GM18502 (cell line): ENCODE results near the gene ARID4B.
"Not testable (repeated sequence)": the region's sequence is repeated elsewhere in the genome, so short reads cannot be mapped to it uniquely, and the experiment has no call there.

Experiments
- ATAC-seq: cut with Tn5 transposase; IDR thresholded peaks from one replicate; pipeline ENCODE4 v1.9.1; 2021; ENCODE audit warnings: mild to moderate bottlenecking; ENCODE audit not compliant: unreplicated experiment, poor library complexity

ARID4B gene

GRCh38 chr1:235275836-235276235, 52.1 kb downstream of the ARID4B start:
- ATAC-seq, result no peak

GRCh38 chr1:235275223-235275622, 52.8 kb downstream of the ARID4B start:
- ATAC-seq, result peak; percentile 73

- no peak for ATAC-seq
These were observed 55.1 kb downstream of the ARID4B start for GRCh38 chr1:235272851-235273250.

DNA sequence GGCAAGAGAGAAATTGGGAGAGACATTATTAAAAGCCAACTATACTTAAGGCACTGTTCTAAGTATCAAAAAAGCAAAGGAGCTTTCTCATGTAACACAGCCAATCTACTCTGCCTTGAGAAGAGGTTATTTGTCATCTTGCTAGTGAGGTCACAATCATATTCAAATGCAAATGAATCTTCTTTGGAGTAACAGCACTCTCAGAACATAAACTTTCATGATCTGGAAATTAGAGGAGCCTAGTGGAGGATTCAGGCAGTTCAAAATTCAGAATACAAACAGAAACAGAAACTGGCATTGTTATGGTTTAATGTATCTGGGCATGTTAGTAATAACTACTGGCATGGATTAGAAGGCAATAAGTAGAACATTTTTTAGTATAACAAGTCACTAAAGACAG, 57.4 kb downstream of the ARID4B start:
- ATAC-seq, result peak; percentile 44

DNA sequence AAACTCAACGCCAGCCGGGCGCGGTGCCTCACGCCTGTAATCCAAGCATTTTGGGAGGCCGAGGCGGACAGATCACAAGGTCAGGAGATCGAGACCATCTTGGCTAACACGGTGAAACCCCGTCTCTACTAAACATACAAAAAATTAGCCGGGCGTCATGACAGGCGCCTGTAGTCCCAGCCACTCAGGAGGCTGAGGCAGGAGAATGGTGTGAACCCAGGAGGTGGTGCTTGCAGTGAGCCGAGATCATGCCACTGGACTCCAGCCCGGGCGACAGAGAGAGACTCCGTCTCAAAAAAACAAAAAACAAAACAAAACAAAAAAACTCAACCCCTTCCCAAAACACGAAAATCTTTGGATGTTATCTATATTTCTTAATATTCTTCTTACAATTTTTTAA, 58.0 kb downstream of the ARID4B start:
- ATAC-seq, result not testable (repeated sequence)

- no peak for ATAC-seq
These were observed 59.4 kb downstream of the ARID4B start for GRCh38 chr1:235268379-235269125.

GRCh38 chr1:235266967-235267366, 61.0 kb downstream of the ARID4B start:
- no peak for ATAC-seq

DNA sequence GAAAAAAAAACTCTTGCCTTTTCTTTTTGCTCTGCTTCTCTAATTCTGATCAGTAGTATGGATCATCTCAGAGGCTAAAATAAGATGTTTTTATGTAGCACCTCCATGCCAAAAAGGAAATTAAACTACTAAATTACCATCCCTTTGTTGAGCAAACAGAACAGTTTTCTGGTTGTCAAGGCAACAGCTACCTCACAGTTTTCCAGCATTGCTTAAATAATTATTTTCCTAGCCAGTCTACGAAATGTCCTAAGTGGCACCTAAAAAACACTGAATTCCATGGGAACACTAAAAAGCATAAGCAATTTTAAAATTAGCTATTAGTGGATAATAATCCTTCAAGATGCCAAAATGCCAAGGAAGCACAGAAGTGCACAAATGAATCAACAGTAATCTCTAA, 61.7 kb downstream of the ARID4B start:
- ATAC-seq, result no peak

GRCh38 chr1:235265900-235266299, 62.1 kb downstream of the ARID4B start:
- ATAC-seq, result no peak

- no peak for ATAC-seq
These were observed 63.7 kb downstream of the ARID4B start for GRCh38 chr1:235264327-235264726.

DNA sequence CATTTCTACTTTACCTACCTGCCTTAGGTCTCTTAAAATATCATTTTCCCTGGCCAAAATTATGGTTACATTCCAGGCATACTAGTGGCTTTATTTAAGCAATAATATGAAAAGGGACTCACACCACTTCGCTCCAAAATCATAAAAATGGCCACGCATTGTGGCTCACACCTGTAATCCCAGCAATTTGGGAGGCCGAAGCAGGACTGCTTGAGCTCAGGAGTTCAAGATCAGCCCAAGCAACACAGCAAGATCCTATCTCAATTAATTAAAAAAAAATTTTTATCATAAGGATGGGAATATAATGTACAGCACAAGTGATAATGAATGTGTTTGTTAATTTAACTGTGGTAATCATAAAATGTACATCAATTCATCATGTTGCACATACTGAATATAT, 65.4 kb downstream of the ARID4B start:
- ATAC-seq, result no peak

- no peak for ATAC-seq
These were observed 66.7 kb downstream of the ARID4B start for GRCh38 chr1:235261243-235261642.

GRCh38 chr1:235259133-235259778, 68.7 kb downstream of the ARID4B start:
- peak; percentile 82 for ATAC-seq

- ATAC-seq, result not testable (repeated sequence)
These were observed 69.9 kb downstream of the ARID4B start for GRCh38 chr1:235258068-235258467.

DNA sequence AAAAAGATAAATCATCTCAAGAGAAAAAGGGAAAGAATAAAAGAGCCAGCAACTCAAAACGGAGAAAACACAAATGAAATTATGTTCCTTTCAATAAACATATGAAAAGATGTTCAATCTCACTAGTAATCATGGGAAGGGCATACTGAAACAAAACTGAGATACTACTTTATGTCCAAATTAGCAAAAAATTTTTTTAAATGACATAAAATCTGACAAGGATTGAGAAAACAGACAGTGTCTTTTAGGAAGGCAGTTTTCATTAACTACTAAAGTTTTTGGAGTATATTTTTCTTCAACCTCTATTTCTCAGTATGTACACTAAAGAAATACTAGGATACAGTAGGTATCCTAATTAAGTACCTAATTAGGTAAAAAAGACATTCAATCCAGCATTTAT, 73.3 kb downstream of the ARID4B start:
- no peak for ATAC-seq

GRCh38 chr1:235253219-235253962, 74.6 kb downstream of the ARID4B start:
- ATAC-seq, result peak; percentile 72

DNA sequence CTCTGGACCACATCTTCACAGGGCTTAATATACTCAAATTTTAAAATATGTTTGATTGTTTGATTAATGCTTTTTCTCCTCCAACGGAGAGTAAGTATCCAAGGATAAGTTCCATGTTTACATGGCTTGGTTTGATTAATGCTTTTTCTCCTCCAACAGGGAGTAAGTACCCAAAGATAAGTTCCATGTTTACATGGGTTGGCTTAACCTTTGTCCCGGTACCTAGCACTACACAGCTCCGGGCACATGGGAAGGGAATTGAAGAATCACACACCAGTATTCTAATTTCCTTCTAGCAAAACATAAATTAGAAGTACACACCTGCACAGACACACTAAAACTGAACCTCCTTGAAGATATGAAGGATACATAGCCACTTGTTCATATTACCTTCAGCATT, 77.5 kb downstream of the ARID4B start:
- ATAC-seq, result no peak

GRCh38 chr1:235246022-235246948, 81.7 kb downstream of the ARID4B start:
- ATAC-seq, result peak; percentile 73

GRCh38 chr1:235244974-235245592, 82.9 kb downstream of the ARID4B start:
- no peak for ATAC-seq

GRCh38 chr1:235240960-235241359, 87.0 kb downstream of the ARID4B start:
- no peak for ATAC-seq
